Activated CD8-positive, alpha-beta memory T cell treated with anti-CD3 and anti-CD28 coated beads for 48 hours (primary cell): ENCODE results near the gene ISLR2.

Source experiments
- DNase-seq, 3 experiments: peaks; one replicate each; pipeline ENCODE4 v3.0.0-alpha.2; 2020; ENCODE audit warnings: low read depth in 2 of 3, low spot score in 2 of 3

The ISLR2 gene

DNA sequence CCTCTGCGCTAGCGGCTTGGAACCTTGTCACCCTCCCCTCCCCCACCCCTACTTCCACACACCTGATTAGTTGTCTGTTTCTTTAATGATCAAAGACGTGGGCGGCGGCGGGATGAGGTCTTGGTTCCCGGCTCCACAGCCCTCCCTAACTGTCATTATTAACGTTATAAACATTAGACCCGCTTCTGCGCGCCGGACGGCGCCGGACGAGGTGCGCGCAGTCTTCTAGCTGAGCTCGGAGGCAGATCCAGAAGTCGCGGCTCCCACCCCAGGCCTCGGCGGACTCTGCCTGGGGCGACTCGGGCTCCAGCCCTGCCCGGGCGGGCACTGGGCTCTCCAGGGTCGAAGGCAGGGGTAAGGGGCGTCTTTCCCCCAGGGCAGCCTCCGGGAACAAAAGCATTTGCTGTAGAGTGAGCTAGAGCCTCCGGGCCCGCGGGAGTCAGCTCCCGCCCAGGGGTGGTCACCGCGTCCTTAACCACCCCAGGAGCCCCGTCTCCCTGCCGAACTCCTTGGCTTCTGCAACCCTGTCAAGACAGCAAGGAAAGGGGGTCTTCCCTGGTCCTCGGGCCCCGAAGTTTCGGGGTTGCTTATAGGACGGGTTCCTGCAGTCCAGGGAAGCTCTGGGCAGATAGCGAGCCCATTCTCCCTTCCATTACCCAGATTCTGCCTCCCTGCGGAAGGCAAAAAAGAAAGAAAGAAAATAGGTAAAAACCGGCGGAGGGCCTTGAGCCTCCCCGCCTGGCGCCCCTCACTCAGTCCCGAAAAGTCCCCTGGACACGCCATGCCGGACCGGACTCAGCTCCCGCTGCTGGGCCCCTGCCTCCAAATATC is 2.2 kb upstream of the ISLR2 start:
- DNase-seq, result peak in 1 of 3 experiments; percentile 29

DNA sequence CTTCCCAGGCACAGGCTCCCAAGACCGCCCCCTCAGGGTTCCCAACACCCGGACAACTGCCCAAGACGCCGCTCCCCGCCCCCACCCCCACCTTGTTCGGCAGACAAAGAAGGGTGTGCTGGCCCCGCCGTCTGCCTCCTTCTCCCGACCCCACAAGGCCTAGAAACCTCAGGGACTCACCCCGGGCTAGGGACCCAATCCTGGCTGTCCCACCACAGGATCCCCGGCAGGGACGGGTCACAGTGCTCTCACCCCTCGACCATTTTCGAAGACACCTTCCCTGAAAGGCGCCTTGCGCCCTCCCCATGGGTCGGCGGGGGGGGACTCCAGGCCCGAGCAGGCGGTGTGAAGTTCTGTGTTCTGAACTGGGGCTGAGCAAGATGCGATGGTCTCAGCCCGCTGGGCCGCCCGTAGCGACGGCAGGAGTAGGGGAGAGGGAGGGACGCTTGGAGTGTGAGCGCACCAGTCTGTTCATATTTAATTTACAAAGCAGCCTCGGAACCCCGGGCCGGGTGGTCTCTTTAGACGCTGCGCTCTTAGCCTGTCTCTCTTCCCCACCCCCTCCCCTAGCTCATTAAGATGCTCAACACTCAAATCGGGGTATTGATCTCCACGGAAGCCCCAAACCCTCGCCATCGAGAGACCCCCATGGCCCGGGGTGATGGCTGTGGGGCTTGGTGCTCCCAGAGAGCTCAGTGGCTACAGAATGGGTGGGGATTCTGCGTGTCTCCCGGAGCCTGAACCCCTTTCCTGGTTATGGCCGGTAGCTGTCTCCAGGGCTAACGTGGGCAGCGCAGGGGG is 1.4 kb upstream of the ISLR2 start:
- no peak for DNase-seq

DNA sequence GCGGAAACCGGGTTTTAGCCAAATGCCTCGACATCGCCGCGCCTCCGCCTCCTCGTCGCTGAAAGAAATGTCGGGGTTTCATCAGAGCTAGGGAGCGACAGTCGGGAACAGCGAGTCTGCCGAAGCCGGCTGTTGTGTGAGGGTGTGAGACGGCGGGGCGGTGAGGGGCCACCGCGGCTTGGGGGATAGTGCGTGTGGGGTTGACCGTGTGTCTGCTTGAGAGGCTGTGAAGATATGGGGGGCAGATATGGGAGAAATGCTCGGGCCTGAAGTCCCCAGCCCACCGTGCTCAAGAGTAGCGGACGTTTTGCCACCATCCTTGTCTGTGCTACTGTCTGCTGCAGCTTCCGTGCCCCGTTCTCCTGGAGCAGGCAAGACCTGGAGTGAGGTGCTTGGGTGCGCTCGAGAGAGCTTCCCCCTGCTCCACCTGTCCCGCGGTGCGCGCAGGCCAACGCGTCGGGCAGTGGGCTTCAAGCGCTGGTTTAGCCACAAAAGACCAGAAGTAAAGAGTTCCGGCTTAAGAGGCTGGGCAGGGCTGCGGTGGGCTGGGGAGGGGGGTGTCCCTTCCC is 716 bp upstream of the ISLR2 start:
- DNase-seq, result no peak

DNA sequence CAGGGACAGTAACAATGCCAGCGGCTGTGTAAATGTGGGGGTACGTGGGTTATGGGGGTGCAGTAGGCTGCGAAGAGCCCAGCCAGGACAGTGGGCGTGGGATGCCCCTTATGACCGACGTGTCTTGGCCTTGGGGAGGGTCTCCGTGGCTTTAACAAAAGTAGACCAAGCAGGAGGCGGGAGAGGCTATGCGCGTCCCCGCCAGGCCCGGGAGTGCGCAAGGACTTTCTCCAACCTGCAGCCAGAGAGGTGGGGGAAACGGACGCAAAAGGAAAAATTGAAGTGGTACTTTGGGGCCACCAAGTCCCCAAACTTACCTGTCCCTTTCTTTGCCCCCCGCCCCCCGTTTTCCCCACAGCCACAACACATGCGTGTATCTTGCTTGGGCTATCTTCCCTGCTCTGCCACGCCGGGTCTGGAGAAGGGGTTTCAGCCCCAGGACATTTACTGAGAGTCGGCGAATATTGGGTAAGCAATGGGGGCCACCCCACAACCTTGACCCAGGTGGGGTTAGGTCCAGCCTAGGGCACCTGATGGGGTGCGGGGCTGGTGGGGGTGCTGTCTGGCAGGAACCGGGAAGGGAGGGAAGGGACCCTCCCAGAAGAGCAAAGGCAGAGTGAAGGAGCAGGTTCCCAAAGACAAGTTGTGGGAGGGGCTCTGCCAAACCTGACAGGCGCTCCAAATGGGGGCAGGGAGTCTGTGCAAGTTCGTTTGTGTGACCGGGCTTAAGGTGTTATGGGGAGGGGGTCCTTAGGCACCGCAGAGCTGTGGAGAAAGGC is 652 bp downstream of the ISLR2 start:
- DNase-seq, result no peak

DNA sequence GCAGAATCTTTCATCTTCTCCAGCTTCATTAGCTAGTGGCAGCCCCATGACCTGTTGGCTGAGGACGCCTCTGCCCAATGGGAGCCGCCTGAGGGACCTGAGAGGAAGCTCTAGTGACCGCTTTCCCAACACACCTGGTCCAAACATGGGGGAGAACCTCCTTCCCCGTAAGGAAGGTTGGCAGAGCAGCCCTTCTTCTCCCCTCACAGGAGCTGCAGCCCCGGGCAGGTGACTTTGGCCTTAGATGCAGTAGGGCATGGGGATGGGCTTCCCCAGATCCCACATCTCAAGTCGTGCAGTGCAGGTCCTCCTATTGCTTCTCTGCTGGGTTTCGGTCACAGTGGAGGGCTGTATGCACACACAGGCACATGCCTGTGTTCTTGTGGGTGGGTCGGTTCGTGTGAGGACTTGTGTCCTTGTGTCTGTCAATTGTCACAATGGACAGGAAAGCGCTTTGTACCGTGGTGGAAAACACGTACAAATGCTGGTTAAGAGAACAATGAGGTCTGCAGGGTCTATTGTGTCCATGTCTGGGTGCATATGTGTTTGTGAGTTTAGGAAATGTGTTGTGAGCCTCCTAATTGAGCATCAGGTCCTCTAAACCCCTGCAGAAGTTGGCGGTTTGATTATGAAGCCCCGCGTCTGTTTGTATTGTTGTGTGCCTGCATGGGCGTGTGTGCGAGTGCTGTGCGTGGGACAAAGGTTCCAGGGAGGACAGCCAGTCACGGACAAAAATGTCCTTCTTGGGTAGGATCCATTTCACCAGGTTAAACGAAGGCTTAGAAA is 1.4 kb downstream of the ISLR2 start:
- DNase-seq, result no peak

DNA sequence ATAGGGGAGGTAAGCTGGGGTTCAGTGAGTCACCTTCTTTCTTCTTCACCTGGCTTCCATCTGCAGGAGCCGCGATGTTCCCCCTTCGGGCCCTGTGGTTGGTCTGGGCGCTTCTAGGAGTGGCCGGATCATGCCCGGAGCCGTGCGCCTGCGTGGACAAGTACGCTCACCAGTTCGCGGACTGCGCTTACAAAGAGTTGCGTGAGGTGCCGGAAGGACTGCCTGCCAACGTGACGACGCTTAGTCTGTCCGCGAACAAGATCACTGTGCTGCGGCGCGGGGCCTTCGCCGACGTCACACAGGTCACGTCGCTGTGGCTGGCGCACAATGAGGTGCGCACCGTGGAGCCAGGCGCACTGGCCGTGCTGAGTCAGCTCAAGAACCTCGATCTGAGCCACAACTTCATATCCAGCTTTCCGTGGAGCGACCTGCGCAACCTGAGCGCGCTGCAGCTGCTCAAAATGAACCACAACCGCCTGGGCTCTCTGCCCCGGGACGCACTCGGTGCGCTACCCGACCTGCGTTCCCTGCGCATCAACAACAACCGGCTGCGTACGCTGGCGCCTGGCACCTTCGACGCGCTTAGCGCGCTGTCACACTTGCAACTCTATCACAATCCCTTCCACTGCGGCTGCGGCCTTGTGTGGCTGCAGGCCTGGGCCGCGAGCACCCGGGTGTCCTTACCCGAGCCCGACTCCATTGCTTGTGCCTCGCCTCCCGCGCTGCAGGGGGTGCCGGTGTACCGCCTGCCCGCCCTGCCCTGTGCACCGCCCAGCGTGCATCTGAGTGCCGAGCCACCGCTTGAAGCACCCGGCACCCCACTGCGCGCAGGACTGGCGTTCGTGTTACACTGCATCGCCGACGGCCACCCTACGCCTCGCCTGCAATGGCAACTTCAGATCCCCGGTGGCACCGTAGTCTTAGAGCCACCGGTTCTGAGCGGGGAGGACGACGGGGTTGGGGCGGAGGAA is 2.6 kb downstream of the ISLR2 start:
- no peak for DNase-seq

DNA sequence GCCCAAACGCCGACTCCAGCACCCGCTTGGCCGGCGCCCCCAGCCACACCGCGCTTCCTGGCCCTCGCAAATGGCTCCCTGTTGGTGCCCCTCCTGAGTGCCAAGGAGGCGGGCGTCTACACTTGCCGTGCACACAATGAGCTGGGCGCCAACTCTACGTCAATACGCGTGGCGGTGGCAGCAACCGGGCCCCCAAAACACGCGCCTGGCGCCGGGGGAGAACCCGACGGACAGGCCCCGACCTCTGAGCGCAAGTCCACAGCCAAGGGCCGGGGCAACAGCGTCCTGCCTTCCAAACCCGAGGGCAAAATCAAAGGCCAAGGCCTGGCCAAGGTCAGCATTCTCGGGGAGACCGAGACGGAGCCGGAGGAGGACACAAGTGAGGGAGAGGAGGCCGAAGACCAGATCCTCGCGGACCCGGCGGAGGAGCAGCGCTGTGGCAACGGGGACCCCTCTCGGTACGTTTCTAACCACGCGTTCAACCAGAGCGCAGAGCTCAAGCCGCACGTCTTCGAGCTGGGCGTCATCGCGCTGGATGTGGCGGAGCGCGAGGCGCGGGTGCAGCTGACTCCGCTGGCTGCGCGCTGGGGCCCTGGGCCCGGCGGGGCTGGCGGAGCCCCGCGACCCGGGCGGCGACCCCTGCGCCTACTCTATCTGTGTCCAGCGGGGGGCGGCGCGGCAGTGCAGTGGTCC is 3.5 kb downstream of the ISLR2 start:
- no peak for DNase-seq

DNA sequence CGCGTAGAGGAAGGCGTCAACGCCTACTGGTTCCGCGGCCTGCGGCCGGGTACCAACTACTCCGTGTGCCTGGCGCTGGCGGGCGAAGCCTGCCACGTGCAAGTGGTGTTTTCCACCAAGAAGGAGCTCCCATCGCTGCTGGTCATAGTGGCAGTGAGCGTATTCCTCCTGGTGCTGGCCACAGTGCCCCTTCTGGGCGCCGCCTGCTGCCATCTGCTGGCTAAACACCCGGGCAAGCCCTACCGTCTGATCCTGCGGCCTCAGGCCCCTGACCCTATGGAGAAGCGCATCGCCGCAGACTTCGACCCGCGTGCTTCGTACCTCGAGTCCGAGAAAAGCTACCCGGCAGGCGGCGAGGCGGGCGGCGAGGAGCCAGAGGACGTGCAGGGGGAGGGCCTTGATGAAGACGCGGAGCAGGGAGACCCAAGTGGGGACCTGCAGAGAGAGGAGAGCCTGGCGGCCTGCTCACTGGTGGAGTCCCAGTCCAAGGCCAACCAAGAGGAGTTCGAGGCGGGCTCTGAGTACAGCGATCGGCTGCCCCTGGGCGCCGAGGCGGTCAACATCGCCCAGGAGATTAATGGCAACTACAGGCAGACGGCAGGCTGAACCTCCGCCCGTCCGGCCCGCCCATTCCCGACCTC is 4.1 kb downstream of the ISLR2 start:
- no peak for DNase-seq

DNA sequence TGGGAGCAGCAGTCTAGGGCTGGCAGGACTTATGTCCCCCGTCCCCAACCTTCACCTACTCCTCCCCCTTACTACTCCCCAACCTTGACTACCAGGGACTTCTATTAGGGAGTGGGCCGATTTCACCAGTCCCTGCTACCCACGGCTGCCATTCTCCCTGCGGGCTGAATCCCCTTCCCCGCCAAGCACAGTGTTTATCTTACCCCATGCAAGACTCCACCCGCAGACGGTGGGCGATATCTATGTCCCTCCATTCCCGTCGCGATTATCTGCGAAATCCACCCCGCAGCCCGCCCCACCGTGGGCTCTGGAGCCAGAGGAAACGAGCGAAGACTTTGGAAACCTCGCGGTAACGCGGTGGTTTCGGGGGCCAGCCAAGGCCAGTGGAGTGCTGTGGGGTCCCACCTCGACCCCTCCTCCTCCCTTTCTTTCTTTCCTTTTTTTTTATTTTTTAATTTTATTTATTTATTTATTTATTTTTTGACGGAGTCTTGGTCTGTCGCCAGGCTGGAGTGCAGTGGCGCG is 4.7 kb downstream of the ISLR2 start:
- no peak for DNase-seq

DNA sequence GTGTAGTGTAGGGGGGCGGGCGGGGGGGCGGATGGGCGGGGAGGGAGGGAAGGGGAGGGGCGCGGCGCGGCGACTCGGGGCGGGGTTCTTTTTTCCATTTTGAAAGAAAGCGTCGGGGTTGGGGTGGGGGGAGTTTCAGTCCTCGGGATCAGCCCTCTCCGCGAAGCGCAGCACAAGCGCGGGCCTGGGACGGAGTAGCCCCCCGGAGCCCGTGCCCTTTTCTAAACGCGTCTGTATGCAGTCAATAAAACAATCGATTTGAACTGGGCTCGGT is 6.1 kb downstream of the ISLR2 start:
- no peak for DNase-seq

DNA sequence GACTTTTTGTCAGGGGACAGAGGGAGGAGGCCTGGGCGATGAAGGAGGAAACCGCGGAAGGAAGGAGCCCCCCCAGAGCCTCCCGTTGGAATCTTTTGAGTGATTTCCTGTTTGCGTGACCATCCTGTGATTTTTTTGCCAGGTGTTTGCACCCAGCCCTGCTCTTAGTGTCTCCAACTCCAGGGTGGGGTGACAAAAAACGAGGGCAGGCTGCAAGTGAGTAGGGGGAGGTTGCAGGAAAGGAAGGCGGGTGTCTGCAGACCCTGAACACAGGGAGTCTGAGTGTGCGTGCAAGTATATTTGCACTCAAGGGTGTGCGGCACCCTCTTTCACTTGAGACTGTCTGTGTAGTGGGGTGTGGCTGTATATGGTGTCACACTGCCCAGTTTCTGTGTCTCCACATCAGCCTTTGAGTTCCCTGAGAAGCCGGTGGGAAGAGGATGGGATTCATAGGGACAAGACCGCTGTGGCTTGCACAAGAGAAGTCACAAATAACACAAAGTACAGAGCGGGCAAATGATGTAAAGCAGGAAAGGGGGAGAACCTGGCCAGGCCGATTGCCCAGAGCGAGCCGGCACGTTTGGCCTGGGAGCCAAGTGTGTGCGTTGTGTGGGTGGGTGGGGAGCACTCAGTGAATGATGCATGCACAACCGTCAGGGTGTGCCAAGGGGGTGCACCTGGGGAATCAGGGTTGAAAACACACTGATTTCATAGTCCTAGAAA is 6.6 kb downstream of the ISLR2 start:
- DNase-seq, result no peak

DNA sequence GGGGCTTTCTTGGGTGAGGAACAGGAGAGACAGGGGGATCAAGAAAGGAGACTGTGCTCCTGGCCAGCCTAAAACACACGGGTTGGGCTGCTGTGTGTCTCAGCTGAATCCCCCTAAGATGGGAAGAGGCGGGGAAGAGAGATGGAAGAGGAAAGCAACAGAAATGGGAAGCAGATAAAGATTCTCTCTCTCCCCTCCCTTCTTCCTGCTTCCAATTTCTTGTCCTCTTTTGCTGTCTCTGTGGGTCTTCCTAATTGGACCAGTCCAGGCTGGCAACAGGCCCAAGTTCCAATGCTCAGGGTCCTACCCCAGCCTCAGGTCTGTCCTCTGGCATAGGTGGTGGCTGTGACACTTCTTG is 7.1 kb downstream of the ISLR2 start:
- DNase-seq, result no peak

DNA sequence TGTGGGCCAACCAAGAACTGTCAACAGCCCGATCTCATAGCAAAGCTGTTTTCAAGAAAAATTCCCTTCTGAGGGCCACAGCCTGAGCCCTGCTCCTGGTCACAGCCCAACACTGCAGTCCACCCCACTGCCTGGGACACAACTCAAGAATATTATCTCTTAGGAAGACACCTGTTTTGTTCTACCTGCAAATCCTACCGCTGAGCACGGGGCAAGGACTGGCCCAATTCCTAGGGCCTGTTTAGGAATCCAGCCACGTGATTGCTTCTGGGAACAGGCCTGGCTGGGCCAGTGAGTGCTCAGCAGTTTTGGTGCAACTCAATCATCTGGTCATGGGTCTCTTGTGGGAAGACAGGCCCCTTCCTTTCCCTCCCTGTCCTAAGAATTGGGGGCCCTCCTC is 8.3 kb downstream of the ISLR2 start:
- no peak for DNase-seq

DNA sequence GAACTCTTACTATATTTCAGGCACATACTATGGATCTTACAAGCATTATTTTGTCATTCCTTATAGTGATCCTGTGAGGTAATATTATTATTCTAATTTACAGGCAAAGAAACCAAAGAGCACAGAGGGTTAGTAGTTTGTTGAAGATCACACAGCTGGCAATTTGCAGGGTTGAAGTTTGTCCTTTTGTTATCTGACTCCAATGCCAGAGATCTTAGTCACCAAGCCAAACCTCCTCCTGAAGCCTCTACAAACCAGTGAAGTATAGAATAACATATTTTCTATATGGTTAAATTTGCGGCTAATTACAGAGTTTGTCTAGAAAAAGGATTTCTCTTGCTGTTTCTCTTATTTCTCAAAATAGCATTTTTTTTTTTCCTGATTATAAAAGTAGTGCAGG is 11.2 kb downstream of the ISLR2 start:
- no peak for DNase-seq

DNA sequence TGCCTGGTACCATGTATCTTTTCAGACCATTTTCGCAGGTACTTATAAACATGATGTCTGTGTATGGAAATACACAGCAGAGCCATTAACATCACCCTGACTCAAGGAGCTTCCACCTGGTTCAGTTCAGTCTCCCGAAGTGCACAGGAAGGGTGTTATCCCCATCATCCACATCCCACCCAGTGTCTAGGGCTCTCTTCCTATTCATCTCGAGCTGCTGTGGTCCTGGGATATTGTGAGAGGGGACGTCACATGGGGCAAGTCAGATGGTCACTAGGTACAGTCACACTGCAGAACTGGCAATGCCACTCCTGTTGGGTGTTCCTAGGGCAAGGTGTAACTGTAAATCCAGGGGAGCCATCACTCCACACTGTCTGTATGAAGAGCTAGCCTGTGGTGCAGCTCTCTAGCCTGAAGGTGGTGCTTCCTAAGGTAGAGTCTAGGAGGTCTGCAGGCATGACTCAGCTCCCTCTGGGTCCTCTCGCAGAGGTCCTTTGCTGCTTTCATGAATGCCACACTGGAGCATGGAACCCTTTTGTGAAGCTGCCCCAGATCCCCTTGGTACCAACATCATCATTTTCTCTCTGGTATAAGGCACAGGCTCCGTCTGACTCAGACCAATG is 13.9 kb downstream of the ISLR2 start:
- DNase-seq, result no peak

DNA sequence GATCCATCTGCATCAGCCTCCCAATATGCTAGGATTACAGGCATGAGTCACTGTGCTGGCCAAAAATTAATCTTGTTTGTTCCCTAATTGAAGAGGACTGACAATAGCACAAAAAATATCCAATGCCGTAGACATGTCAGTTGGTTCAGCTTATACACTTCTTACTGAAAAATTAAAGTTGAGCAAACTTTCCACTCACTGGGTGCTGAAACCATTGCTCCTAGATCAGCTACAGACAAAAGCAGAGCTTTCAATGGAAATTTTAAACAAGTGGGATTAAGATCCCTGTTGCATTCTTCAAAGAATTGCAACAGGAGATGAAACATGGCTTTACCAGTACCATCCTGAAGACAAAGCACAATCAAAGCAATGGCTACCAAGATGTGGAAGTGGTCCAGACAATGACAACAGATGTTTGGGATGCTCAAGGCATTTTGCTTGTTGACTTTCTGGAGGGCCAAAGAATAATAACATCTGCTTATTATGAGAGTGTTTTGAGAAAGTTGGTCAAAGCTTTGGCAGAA is 16.0 kb downstream of the ISLR2 start:
- no peak for DNase-seq

DNA sequence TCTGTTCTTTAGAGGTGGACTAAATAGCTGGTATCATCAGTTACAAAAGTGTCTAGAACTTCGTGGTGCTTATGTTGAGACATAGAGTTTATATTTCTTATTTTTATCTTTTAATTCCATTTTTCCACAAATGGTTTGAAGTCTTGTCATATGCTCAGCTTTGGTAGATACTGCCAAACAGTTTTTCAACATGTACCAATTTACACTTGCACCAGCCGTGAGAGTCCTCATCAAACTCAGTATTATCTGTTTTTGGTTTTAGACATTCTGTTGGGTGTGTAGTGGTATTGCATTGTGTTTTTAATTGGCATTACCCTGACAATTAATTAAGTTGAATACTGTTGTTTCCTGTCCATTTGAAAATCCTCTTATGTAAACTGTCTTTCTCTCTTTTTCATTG is 16.7 kb downstream of the ISLR2 start:
- no peak for DNase-seq
